Forelimb muscle (tissue), 1 donor: ENCODE data around the gene HOTAIR. TPM values are rescaled to one million over a fixed set of nuclear protein-coding genes. Genes with fewer than 3 reads are reported as not detected.
A peak's percentile ranks its signal among the peaks of the same experiment; 100 is the strongest.

Experiments used
- DNase-seq: peaks from one replicate; pipeline ENCODE4 v3.0.0-alpha.2; 2013; ENCODE audit warnings: low read depth
- polyA plus RNA-seq: library from polyadenylated mRNA; unstranded; fragments of 120-200 nt; gene quantifications from one replicate; pipeline ENCODE4 v1.2.1, GENCODE V29; 2013; ENCODE audit not compliant: insufficient read length

HOTAIR gene
- not detected for polyA plus RNA-seq

- no peak for DNase-seq
Measured at GRCh38 chr12:53974084-53975063, at the start of gene HOTAIR. HOTAIR (minus strand) TSS chr12:53974954.

DNA sequence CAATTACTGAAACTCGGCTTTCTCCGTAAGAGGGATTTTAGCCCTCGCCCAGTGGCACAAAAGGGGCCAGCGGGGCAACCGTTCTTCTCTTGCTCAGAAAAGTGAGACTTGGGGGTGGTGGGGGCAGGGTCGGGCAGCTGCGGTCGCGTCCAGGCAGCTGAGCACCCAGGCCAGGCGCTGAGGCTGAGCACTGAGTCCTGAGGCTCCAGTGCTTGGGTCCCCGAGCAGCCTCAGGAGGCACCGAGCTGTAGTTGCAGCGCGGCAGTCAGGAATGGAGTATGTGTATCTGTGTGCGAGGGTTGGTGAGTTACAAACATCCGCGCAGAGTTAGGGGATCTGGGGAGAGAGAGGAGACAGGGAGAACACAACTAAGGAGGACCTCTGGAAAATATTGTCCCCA, 49.4 kb upstream of the HOTAIR start:
- DNase-seq, result no peak

DNA sequence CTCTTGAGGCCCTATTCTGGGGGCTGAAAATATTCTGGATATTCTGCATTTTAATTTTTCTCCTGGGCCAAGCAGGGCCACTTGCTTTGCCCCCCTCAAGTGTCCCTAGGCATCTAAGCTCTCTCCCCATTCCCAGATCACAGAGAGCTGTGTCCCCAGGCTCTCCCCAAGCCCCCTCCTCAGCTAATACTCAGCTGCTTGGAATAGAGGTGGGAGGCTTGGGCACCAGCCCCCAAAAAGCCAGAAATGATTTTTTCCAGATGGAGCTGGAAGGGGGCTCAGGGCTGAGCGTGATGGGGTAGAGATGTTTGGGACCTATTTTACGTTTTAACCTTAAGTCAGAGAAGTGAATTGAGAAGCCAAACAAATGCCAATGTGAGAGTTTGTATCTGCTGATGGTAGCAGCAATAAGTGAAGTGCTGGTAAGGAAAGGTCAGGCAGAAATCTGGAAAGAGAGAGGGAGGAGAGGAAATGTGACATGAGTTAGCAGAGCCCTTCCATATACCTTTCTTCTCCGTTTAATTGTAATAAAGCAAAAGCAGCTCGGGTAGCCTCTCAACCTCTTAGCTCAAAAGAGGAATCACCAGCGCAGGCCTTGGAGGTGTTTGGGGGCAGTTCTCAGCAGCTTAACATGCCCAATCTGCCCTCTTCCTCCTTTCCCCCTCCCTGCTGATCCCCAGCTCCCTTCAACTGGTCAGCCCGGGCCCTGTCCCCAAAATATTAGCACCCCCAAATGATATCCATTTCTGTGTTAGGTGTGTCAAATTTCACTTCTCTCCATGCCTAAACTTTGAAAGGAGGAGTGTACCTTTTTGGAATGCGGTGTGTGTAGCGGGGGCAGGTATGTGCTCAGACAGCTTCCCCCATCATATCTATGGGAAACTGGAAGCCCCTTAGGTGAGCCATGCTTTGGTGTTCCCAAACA, 48.5 kb upstream of the HOTAIR start:
- no peak for DNase-seq

DNA sequence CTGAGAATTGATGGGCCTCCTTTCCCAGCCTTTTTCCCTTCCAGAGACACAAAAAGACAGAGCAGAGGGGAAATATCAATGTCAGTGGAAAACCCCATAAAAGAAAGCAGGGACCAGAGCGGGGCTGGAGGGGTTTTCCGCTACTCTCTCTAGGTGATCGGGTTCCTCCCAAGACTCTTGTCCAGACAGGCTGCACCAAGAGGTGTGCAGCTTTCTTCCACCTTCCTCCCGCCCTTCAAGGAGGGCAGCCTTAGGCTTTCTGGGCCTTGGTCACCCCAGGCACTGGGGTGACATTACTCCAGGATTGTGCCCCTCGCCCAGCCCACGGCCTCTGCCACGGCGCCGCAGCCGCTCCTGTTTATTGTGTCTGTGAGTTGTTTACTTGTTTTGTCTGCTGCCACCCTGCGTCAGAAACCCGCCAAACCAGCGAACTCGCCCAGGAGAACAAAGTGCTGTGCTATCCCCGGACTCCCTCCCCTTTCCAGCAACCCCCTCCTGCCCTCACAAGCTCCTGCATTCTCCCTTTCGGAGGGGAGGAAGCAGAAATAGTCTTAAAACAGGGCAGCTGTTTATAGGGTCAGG, 46.8 kb upstream of the HOTAIR start:
- DNase-seq, result no peak

DNA sequence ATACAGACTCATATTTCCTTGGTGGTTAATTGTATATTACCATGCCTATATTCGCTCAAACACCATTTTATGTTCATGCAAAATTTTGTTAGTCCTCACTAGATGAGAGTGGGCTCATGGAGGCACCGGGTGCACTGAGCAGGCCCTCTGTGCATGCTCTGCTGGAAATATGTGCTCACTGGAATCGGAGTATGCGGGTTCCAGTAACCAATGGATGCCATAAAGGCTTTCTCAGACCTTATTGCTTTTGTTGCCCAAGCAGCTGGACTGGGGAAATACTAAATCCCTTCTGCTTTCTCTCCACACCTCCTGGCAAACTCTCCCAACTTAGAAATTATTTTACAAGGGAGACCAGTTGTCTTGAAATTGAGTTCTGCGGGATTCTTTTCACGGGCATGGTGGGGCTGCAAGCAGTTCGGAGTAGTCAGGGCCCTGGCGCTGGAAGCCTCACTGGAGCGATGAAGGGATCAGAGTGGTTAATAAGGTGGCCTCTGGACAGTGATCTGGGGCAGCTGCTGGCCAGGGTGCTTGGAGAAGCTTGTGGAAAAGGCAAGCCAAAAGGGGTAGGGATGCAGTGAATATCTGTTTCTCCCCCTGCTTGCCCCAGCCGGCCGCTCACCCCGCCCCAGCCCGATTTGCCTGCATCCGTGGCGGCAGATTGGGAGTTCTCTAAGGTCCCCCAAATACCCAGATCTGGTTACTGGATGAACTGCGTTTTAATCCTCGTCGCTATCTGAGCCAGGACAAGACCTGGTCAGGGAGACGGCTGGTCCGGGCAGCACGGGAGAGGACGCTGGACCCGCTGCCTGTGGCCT, 46.0 kb upstream of the HOTAIR start:
- no peak for DNase-seq

DNA sequence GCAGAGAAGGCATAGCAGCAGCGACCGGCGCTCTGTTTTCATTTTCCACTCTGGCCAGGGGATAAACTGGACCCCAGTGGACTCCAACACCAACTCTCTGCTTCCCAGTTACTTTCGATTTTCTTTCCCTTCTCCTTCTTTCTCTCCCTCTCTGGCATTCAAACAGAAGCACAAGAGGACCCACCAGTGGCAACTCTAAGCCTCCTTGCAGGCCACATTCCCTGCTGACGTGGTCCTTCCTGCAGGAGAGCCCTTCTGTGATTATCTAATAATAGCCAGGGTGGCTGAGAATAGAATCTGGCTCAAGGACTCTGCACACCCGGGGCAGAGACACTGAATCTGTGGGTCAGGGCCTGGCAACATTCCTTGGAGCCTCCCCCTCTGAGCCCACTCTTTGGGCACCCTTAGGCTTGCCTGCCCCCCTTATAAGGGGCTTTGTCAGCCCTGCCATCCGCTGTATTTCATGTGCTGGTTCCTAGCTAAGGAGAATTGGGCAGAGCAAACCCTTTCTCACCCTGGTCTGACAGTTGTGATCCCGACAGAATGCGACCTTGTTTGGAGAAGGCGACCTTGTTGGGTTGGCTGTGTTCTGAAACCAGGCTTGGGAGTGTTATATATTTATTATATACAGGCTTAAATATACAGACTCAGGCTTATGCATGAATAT, 45.3 kb upstream of the HOTAIR start:
- DNase-seq, result no peak

DNA sequence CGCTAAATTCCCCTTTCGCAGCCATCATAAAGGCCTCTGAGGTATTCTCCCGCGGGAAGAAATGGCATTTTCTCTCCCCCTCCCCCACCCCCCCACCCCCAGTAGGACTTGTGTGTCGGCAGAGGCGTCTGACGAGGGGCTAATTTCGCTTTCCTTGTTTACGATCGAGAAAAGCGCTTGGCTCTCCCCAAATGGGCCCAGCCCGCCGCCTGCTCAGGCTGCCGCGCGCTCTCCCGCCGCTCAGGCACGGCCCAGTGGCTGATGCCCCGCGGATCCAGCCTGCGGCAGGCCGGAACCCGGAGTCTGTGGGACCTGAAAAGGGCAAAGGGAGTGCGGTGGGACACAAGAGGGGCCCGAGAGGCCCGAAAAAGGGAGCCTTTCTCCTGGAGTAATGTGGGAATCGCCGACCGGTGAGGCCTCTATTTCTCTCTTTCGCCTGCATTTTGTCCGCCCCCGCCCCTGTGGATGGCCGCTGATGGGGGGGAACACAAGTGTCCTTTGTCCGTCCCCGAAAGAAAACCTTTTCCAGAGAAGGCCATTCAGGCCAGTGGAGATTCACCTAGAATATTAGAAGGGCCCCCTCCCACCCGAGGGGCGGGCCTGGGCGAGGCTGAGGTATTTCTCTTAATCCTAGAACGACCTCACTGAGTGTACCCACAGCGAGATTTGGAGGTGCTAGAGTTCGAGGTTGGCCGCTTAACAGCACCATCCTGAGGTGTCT, 44.5 kb upstream of the HOTAIR start:
- no peak for DNase-seq

- no peak for DNase-seq
Measured at GRCh38 chr12:54018468-54018984, 43.8 kb upstream of the HOTAIR start.

GRCh38 chr12:54017878-54018467, 43.2 kb upstream of the HOTAIR start:
- DNase-seq, result peak; percentile 50

GRCh38 chr12:54017027-54017788, 42.5 kb upstream of the HOTAIR start:
- no peak for DNase-seq

GRCh38 chr12:54016478-54016964, 41.8 kb upstream of the HOTAIR start:
- DNase-seq, result no peak

GRCh38 chr12:54016051-54016450, 41.3 kb upstream of the HOTAIR start:
- DNase-seq, result no peak

DNA sequence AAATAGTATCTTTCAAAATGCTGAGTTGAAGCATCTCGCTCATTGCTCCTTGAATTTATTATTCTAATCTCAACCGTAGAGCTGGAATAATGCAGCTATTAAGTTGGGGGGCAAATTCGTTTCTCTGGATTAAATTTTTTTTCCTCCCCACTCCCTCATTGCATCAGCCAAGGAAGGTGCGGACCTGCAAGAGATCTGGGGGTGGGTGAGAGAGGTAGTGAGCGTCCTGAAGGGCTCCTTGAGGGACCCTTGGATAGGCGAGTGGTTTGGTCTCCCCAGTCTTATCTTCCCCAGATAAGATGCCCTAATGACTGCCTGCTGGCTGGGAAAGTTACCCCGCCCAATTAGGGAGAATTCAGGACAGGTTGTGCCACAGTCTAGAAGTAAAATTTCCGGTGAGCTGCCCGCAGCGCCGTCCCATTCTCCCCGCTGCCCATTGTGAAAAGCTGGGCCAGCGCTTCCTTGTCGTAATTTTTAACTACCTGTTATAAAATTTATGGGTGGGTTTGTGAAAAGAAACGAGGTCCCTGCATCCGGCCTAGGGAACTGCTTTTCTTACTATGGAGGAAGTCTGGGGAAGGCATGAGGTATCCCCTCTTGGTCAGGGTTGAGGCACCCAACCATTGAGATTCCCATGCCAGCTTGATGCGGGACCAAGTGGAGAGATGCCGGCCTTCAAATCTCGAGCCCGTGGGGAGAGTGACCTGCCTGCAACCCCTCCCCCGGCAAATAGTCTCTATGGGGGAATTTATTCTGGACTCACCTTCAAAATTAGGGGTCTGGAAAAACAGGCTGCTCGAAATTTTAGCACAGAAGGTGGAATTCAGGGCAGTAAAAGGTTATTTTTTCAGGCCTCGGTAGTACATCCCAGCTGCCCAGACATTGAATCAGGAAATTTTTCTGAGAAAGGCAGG, 40.5 kb upstream of the HOTAIR start:
- DNase-seq, result no peak

DNA sequence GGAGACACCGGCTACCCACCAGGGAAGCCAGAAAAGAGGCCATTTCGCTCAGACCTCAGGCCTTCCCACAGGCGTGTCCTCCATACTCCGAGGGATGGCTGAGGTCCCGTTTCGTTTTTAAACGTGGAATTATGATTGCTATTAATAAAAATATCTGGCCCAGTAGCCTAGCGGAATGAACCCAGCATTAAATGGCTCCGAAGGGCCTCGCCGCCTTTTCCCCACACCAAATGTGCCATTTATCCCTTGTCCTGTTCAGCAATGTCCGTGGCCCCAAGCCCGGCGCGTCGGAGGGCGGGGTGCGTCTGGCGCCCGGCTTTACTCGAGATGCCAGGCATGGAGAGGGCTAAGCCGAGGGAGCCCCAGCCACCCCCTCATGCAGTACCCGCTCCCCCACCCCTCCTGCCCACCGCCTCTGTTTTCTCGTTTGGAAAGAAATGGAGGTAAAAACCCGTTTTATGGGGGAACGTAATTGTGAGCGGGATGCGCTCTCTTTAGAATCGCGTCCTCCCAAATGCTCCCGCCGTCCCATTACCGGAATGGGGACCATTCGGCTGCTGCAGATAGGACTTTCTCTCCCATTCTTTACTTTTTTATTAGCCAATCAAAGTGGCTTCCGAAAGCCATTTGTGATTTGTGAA, 39.7 kb upstream of the HOTAIR start:
- no peak for DNase-seq

- no peak for DNase-seq
Measured at GRCh38 chr12:54012631-54013409, 38.1 kb upstream of the HOTAIR start.
